HepG2 (cell line): ENCODE results near the gene PIP5KL1. TPM values are rescaled to one million over a fixed set of nuclear protein-coding genes. Genes with fewer than 3 reads are reported as not detected.
A peak's percentile ranks its signal among the peaks of the same experiment; 100 is the strongest.

ENCODE experiments used
- ATRX ChIP-seq: sonication (generic); formaldehyde crosslinking; IDR thresholded peaks from 2 replicates; pipeline ENCODE4 v1.4.0; 2020; ENCODE audit warnings: missing genetic modification reagents, borderline replicate concordance
- BATF2 ChIP-seq: sonication (generic); formaldehyde crosslinking; IDR thresholded peaks from 2 replicates; pipeline ENCODE4 v1.8.0; 2022; ENCODE audit warnings: mild to moderate bottlenecking, missing genetic modification reagents, moderate library complexity
- BORCS8-MEF2B ChIP-seq: sonication (generic); formaldehyde crosslinking; IDR thresholded peaks from 2 replicates; pipeline ENCODE4 v1.8.0; 2022; ENCODE audit warnings: mild to moderate bottlenecking, missing genetic modification reagents
- EP300 ChIP-seq, 3 experiments: sonication (generic) in 1 of 3; formaldehyde crosslinking in 1 of 3; IDR thresholded peaks; 2 replicates each; pipeline versions ENCODE4 v1.5.1 to v1.6.1; 2011 to 2020; ENCODE audit warnings: low read depth in 2 of 3, low read length in 2 of 3, borderline replicate concordance in 1 of 3, improper control_type of control experiment in 1 of 3, mild to moderate bottlenecking in 1 of 3, missing genetic modification reagents in 1 of 3, moderate library complexity in 1 of 3
- FLYWCH1 ChIP-seq: sonication (generic); formaldehyde crosslinking; IDR thresholded peaks from 2 replicates; pipeline ENCODE4 v1.8.1; 2023; ENCODE audit warnings: mild to moderate bottlenecking, missing genetic modification reagents
- HOXA5 ChIP-seq: sonication (generic); formaldehyde crosslinking; IDR thresholded peaks from 2 replicates; pipeline ENCODE4 v1.4.0; 2020; ENCODE audit warnings: missing genetic modification reagents
- MED8 ChIP-seq: sonication (generic); formaldehyde crosslinking; IDR thresholded peaks from 2 replicates; pipeline ENCODE4 v1.8.1; 2023; ENCODE audit warnings: mild to moderate bottlenecking, missing genetic modification reagents; ENCODE audit not compliant: insufficient replicate concordance
- NFIB ChIP-seq: sonication (generic); formaldehyde crosslinking; IDR thresholded peaks from 2 replicates; pipeline ENCODE4 v1.9.0; 2021; ENCODE audit warnings: missing genetic modification reagents, mild to moderate bottlenecking, borderline replicate concordance
- NR2F1 ChIP-seq, 2 experiments: fragments of 450-650 bp in 1 of 2; formaldehyde crosslinking in 1 of 2; IDR thresholded peaks; 2 replicates each; pipeline versions ENCODE4 v1.5.0 to v1.6.1; 2016 to 2020; ENCODE audit warnings: mild to moderate bottlenecking in 1 of 2, missing compliant biosample characterization in 1 of 2, missing genetic modification reagents in 1 of 2, moderate library complexity in 1 of 2
- PCBP2 ChIP-seq: fragments of 200-400 bp; formaldehyde crosslinking; optimal IDR thresholded peaks from 2 replicates; pipeline ENCODE3; 2018; ENCODE audit warnings: low read length, low read depth; ENCODE audit not compliant: poor library complexity, severe bottlenecking
- PITX1 ChIP-seq: sonication (generic); formaldehyde crosslinking; IDR thresholded peaks from 2 replicates; pipeline ENCODE4 v1.5.1; 2020; ENCODE audit warnings: mild to moderate bottlenecking, missing genetic modification reagents
- SIN3B ChIP-seq: fragments of 150-350 bp; IDR thresholded peaks from 2 replicates; pipeline ENCODE4 v1.6.1; 2014; ENCODE audit warnings: low read length
- SMAD1 ChIP-seq: sonication (generic); formaldehyde crosslinking; IDR thresholded peaks from 2 replicates; pipeline ENCODE4 v1.4.0; 2020; ENCODE audit warnings: missing genetic modification reagents, low read depth, mild to moderate bottlenecking, borderline replicate concordance
- SNAPC2 ChIP-seq: sonication (generic); formaldehyde crosslinking; IDR thresholded peaks from 2 replicates; pipeline ENCODE4 v1.8.1; 2022; ENCODE audit warnings: mild to moderate bottlenecking, missing genetic modification reagents
- SRSF9 ChIP-seq: fragments of 200-400 bp; formaldehyde crosslinking; IDR thresholded peaks from 2 replicates; pipeline ENCODE4 v1.6.1; 2018; ENCODE audit warnings: borderline replicate concordance, mild to moderate bottlenecking, low read depth, low read length; ENCODE audit not compliant: insufficient read depth, poor library complexity, severe bottlenecking
- TBP ChIP-seq: sonication (generic); formaldehyde crosslinking; IDR thresholded peaks from 2 replicates; pipeline ENCODE4 v1.5.0; 2020; ENCODE audit warnings: missing genetic modification reagents
- ZFP37 ChIP-seq: sonication (generic); formaldehyde crosslinking; IDR thresholded peaks from 2 replicates; pipeline ENCODE4 v1.4.0; 2020; ENCODE audit warnings: missing genetic modification reagents, borderline replicate concordance
- ZNF468 ChIP-seq: sonication (generic); formaldehyde crosslinking; IDR thresholded peaks from 2 replicates; pipeline ENCODE4 v1.8.0; 2022; ENCODE audit warnings: mild to moderate bottlenecking, moderate library complexity, missing genetic modification reagents
- ZNF549 ChIP-seq: sonication (generic); formaldehyde crosslinking; IDR thresholded peaks from 2 replicates; pipeline ENCODE4 v1.5.0; 2020; ENCODE audit warnings: missing genetic modification reagents
- ZNF660 ChIP-seq: sonication (generic); formaldehyde crosslinking; IDR thresholded peaks from 2 replicates; pipeline ENCODE4 v1.5.1; 2020; ENCODE audit warnings: mild to moderate bottlenecking, low read depth, missing genetic modification reagents, borderline replicate concordance
- ZNF737 ChIP-seq: sonication (generic); formaldehyde crosslinking; IDR thresholded peaks from 2 replicates; pipeline ENCODE4 v1.5.0; 2020; ENCODE audit warnings: missing genetic modification reagents, mild to moderate bottlenecking, borderline replicate concordance
- ZNF850 ChIP-seq: sonication (generic); formaldehyde crosslinking; conservative IDR thresholded peaks from 2 replicates; pipeline ENCODE4 v1.9.0; 2021; ENCODE audit warnings: mild to moderate bottlenecking, missing genetic modification reagents
- polyA plus RNA-seq, 8 experiments: library from polyadenylated mRNA; depleted of rRNA in 3 of 8; stranded (reverse) in 7 of 8; unstranded in 1 of 8; fragments of >200 nt; fragmentation: Illumina TruSeq in 4 of 8; extraction: Trizol in 4 of 8; gene quantifications; 2 replicates each; pipeline versions ENCODE4 v1.2.1 to v1.2.3, GENCODE V29; 2011 to 2016; ENCODE audit warnings: low read depth in 4 of 8, missing spikeins in 1 of 8, mixed read lengths in 1 of 8; ENCODE audit not compliant: insufficient read depth in 1 of 8
- total RNA-seq, 5 experiments: library from RNA; depleted of rRNA; stranded (reverse); fragments of >200 nt; fragmentation: Illumina TruSeq; extraction: Trizol; gene quantifications; 2 replicates each; pipeline ENCODE4 v1.2.3, GENCODE V29; 2016; ENCODE audit warnings: low read depth in 1 of 5
- TF ChIP-seq, protein P1 (sequence below): sonication (generic); formaldehyde crosslinking; IDR thresholded peaks from 2 replicates; pipeline ENCODE4 v1.4.0; 2020; ENCODE audit warnings: mild to moderate bottlenecking, missing genetic modification reagents, borderline replicate concordance

PIP5KL1 gene
- total and polyA plus RNA-seq, 2 of the 13 experiments (the other 11 are each of a cell fraction or from before 2014, with no cell fraction given): 0.20 to 0.49 TPM

- TF ChIP-seq SMAD1 (0 out of 2 replicates have a peak, but pooled peaks have one; percentile 2), NR2F1 (CRISPR knock-in tag; IDR thresholded peaks at IDR 0.05) (no peak), PITX1 (no peak), NFIB (no peak), SNAPC2 (no peak), ZNF660 (no peak), HOXA5 (CRISPR knock-in tag) (no peak), MED8 (CRISPR knock-in tag) (peak; percentile 45), BORCS8-MEF2B (CRISPR knock-in tag) (0 out of 2 replicates have a peak, but pooled peaks have one; percentile 22), ZNF549 (CRISPR knock-in tag) (no peak), PCBP2 (peak; percentile 36), ATRX (CRISPR knock-in tag) (no peak), EP300 (IDR thresholded peaks at IDR 0.05; ENCODE audit: low read depth in 2 of 2, low read length in 2 of 2) (no peak), EP300 (CRISPR knock-in tag; IDR thresholded peaks at IDR 0.05; ENCODE audit: borderline replicate concordance) (no peak), ZNF468 (CRISPR knock-in tag) (no peak), SIN3B (no peak), SRSF9 (no peak), ZFP37 (CRISPR knock-in tag) (no peak), ZNF850 (CRISPR knock-in tag) (no peak), FLYWCH1 (CRISPR knock-in tag) (no peak), BATF2 (CRISPR knock-in tag) (no peak), ZNF737 (CRISPR knock-in tag) (peak; percentile 32; the same call in 1 of the 2 replicates), TBP (CRISPR knock-in tag) (no peak)
- TF ChIP-seq, protein P1, sequence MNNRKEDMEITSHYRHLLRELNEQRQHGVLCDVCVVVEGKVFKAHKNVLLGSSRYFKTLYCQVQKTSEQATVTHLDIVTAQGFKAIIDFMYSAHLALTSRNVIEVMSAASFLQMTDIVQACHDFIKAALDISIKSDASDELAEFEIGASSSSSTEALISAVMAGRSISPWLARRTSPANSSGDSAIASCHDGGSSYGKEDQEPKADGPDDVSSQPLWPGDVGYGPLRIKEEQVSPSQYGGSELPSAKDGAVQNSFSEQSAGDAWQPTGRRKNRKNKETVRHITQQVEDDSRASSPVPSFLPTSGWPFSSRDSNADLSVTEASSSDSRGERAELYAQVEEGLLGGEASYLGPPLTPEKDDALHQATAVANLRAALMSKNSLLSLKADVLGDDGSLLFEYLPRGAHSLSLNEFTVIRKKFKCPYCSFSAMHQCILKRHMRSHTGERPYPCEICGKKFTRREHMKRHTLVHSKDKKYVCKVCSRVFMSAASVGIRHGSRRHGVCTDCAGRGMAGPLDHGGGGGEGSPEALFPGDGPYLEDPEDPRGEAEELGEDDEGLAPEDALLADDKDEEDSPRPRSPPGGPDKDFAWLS (CRISPR knock-in tag): 0 out of 2 replicates have a peak, but pooled peaks have one; percentile 45
Measured at GRCh38 chr9:127931092-127931881, 710 bp upstream of the PIP5KL1 start (continued).
